Stomach smooth muscle (tissue), 2 donors: ENCODE measurements around the gene P4HA1.
"Not testable (repeated sequence)": the region's sequence is repeated elsewhere in the genome, so short reads cannot be mapped to it uniquely, and the experiment has no call there.

Experiments used
- H3K27ac ChIP-seq: one replicate; pipeline ENCODE4 v1.7.0; 2013; ENCODE audit warnings: mild to moderate bottlenecking, low read length, inconsistent platforms
- H3K27me3 ChIP-seq, 2 donors: one replicate each; pipeline ENCODE4 v1.7.0; 2013; ENCODE audit warnings: low read length in 2 of 2; ENCODE audit not compliant: insufficient read depth in 2 of 2, control insufficient read depth in 1 of 2
- H3K36me3 ChIP-seq, 2 donors: one replicate each; pipeline ENCODE4 v1.7.0; 2013; ENCODE audit warnings: low read length in 2 of 2; ENCODE audit not compliant: control insufficient read depth in 2 of 2, insufficient read depth in 2 of 2
- H3K4me1 ChIP-seq: one replicate; pipeline ENCODE4 v1.7.0; 2013; ENCODE audit warnings: low read length; ENCODE audit not compliant: control insufficient read depth, insufficient read depth
- H3K4me3 ChIP-seq, 2 donors: one replicate each; pipeline ENCODE4 v1.7.0; 2013; ENCODE audit warnings: low read length in 2 of 2
- H3K9ac ChIP-seq, 2 donors: one replicate each; pipeline ENCODE4 v1.7.0; 2013; ENCODE audit warnings: low read length in 2 of 2, mild to moderate bottlenecking in 1 of 2
- H3K9me3 ChIP-seq, 2 donors: one replicate each; pipeline ENCODE4 v1.7.0; 2013; ENCODE audit warnings: low read length in 2 of 2; ENCODE audit not compliant: control insufficient read depth in 2 of 2
- donor health status: healthy.
- donor health status: Pancreatic carcinoma.

The P4HA1 gene

GRCh38 chr10:73018632-73019031 lies 78.0 kb downstream of the P4HA1 start:
- Histone ChIP-seq H3K27ac (no peak overlapping the region), H3K9ac (no peak overlapping the region)

GRCh38 chr10:73017955-73018480 lies 78.6 kb downstream of the P4HA1 start:
- Histone ChIP-seq H3K4me1 (peaks cover 9% of the 10 kb centered on the region), H3K27ac (no peak overlapping the region), H3K4me3 (no peak overlapping the region)

More at GRCh38 chr10:73018632-73019031, 78.0 kb downstream of the P4HA1 start:
- H3K4me3 ChIP-seq: no peak overlapping the region
- no peaks in the 10 kb centered on the region for H3K9me3 ChIP-seq
- H3K36me3 ChIP-seq: peaks cover 3 to 26% of the 10 kb centered on the region in 2 donors
- H3K4me1 ChIP-seq: peaks cover 9% of the 10 kb centered on the region
- no peaks in the 10 kb centered on the region for H3K27me3 ChIP-seq

GRCh38 chr10:73015779-73016178 lies 80.9 kb downstream of the P4HA1 start:
- H3K27me3 ChIP-seq: no peaks in the 10 kb centered on the region

More at GRCh38 chr10:73017955-73018480, 78.6 kb downstream of the P4HA1 start:
- Histone ChIP-seq H3K27me3 (no peaks in the 10 kb centered on the region), H3K9me3 (no peaks in the 10 kb centered on the region), H3K9ac (no peak overlapping the region), H3K36me3 (peaks cover 7 to 30% of the 10 kb centered on the region in 2 donors)

GRCh38 chr10:73003822-73004221 lies 92.8 kb downstream of the P4HA1 start:
- no peak overlapping the region for H3K27ac ChIP-seq
- no peak overlapping the region for H3K9ac ChIP-seq
- H3K4me3 ChIP-seq: no peak overlapping the region
- H3K36me3 ChIP-seq: peaks cover 4 to 5% of the 10 kb centered on the region in 2 donors
- H3K9me3 ChIP-seq: no peaks in the 10 kb centered on the region
- no peaks in the 10 kb centered on the region for H3K27me3 ChIP-seq
- H3K4me1 ChIP-seq: no peaks in the 10 kb centered on the region

More at GRCh38 chr10:73015779-73016178, 80.9 kb downstream of the P4HA1 start:
- no peak overlapping the region for H3K4me3 ChIP-seq
- no peaks in the 10 kb centered on the region for H3K9me3 ChIP-seq
- peaks cover 9% of the 10 kb centered on the region for H3K4me1 ChIP-seq
- peaks cover 8 to 29% of the 10 kb centered on the region in 2 donors for H3K36me3 ChIP-seq
- H3K9ac ChIP-seq: no peak overlapping the region
- no peak overlapping the region for H3K27ac ChIP-seq

- peaks cover 0 to 4% of the 10 kb centered on the region in 2 donors for H3K36me3 ChIP-seq
- no peaks in the 10 kb centered on the region for H3K4me1 ChIP-seq
- no peaks in the 10 kb centered on the region for H3K9me3 ChIP-seq
- H3K9ac ChIP-seq: no peak overlapping the region
- H3K4me3 ChIP-seq: no peak overlapping the region
- H3K27ac ChIP-seq: no peak overlapping the region
- no peaks in the 10 kb centered on the region for H3K27me3 ChIP-seq
These were observed 95.7 kb downstream of the P4HA1 start for GRCh38 chr10:73000973-73001372.

- no peak overlapping the region for H3K4me3 ChIP-seq
- H3K27me3 ChIP-seq: no peaks in the 10 kb centered on the region
- no peak overlapping the region for H3K9ac ChIP-seq
- H3K4me1 ChIP-seq: no peaks in the 10 kb centered on the region
- no peaks in the 10 kb centered on the region for H3K9me3 ChIP-seq
- H3K36me3 ChIP-seq: no peaks in the 10 kb centered on the region
- no peak overlapping the region for H3K27ac ChIP-seq
These were observed 99.6 kb downstream of the P4HA1 start for GRCh38 chr10:72997099-72997498.

- not testable (repeated sequence) for H3K4me3 ChIP-seq, H3K9ac ChIP-seq, H3K36me3 ChIP-seq, H3K4me1 ChIP-seq, H3K27ac ChIP-seq, H3K27me3 ChIP-seq, H3K9me3 ChIP-seq
These were observed 101.2 kb downstream of the P4HA1 start for GRCh38 chr10:72995459-72995858.

- H3K9me3 ChIP-seq, H3K36me3 ChIP-seq, H3K4me3 ChIP-seq, H3K27me3 ChIP-seq, H3K9ac ChIP-seq, H3K4me1 ChIP-seq, H3K27ac ChIP-seq: not testable (repeated sequence)
These were observed 106.9 kb downstream of the P4HA1 start for GRCh38 chr10:72989771-72990170.

- H3K9me3 ChIP-seq, H3K27ac ChIP-seq, H3K9ac ChIP-seq, H3K36me3 ChIP-seq, H3K4me1 ChIP-seq, H3K4me3 ChIP-seq, H3K27me3 ChIP-seq: not testable (repeated sequence)
These were observed 112.0 kb downstream of the P4HA1 start for GRCh38 chr10:72984618-72985017.

GRCh38 chr10:72981882-72982529 lies 114.7 kb downstream of the P4HA1 start:
- H3K27me3 ChIP-seq: peaks cover 0 to 3% of the 10 kb centered on the region in 2 donors
- no peak overlapping the region for H3K4me3 ChIP-seq
- no peak overlapping the region for H3K9ac ChIP-seq
- H3K36me3 ChIP-seq: no peaks in the 10 kb centered on the region
- no peaks in the 10 kb centered on the region for H3K4me1 ChIP-seq
- H3K27ac ChIP-seq: no peak overlapping the region
- no peaks in the 10 kb centered on the region for H3K9me3 ChIP-seq
